ENCODE data around the gene TMEM135. TPM values are rescaled to one million over a fixed set of nuclear protein-coding genes. Genes with fewer than 3 reads are reported as not detected.
A peak's percentile ranks its signal among the peaks of the same experiment; 100 is the strongest.

Gene TMEM135
- total RNA-seq, 1 donor from 2014 or later = 33.9 TPM

DNA sequence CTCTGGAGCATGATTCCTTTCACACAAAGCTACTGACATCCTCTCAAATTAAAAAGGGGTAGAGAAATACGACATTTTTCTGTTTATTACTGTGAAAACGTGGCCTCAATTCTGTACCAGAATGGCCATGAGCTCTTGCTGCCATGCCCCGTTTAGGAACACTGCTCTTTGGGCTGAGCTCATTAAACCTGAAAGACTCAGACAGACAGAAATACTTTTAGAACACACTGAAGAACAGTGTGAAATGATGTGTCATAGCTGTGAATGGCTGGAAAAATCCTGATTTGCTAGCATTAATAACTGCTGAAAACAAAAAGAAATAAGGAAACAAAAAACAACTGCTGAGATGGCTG, 32.2 kb upstream of the TMEM135 start:
- TF ChIP-seq, protein P1, sequence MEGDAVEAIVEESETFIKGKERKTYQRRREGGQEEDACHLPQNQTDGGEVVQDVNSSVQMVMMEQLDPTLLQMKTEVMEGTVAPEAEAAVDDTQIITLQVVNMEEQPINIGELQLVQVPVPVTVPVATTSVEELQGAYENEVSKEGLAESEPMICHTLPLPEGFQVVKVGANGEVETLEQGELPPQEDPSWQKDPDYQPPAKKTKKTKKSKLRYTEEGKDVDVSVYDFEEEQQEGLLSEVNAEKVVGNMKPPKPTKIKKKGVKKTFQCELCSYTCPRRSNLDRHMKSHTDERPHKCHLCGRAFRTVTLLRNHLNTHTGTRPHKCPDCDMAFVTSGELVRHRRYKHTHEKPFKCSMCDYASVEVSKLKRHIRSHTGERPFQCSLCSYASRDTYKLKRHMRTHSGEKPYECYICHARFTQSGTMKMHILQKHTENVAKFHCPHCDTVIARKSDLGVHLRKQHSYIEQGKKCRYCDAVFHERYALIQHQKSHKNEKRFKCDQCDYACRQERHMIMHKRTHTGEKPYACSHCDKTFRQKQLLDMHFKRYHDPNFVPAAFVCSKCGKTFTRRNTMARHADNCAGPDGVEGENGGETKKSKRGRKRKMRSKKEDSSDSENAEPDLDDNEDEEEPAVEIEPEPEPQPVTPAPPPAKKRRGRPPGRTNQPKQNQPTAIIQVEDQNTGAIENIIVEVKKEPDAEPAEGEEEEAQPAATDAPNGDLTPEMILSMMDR (conservative IDR thresholded peaks at IDR 0.05) = no peak
- Mint-ChIP-seq H3K27me3 (no peaks in the 10 kb centered on the region), H3K27ac (peak overlapping the region; percentile 25), H3K36me3 (no peaks in the 10 kb centered on the region), H3K4me1 (ENCODE audit: unreplicated experiment) (no peaks in the 10 kb centered on the region), H3K4me3 (no peak overlapping the region), H3K9me3 (no peaks in the 10 kb centered on the region)
- DNase-seq (ENCODE audit: extremely low spot score, unreplicated experiment) = no peak

DNA sequence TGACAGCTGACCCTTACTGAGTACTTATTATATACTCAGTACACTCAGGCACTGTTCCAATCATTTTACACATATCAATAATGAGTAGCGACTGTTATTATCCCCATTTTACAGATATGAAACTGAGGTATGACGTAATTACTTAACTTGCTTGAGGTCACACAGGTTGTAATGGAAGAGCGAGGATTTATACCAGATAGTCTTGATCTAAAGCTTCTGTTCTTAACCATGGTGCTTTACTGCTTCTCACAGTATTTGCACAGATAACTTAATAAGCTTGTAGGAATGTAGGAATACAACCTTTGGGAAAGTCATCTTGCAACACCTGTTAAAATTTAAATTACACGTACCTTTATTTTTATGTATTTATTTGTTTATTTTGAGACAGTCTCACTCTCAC, 31.7 kb upstream of the TMEM135 start:
- DNase-seq (ENCODE audit: extremely low spot score, unreplicated experiment) = no peak
- H3K27ac Mint-ChIP-seq = no peak overlapping the region
- no peaks in the 10 kb centered on the region for H3K27me3 Mint-ChIP-seq
- H3K4me3 Mint-ChIP-seq = no peak overlapping the region
- TF ChIP-seq, protein P1 (conservative IDR thresholded peaks at IDR 0.05) = no peak
- H3K36me3 Mint-ChIP-seq = no peaks in the 10 kb centered on the region
- no peaks in the 10 kb centered on the region for H3K4me1 Mint-ChIP-seq (ENCODE audit: unreplicated experiment)
- H3K9me3 Mint-ChIP-seq = no peaks in the 10 kb centered on the region

DNA sequence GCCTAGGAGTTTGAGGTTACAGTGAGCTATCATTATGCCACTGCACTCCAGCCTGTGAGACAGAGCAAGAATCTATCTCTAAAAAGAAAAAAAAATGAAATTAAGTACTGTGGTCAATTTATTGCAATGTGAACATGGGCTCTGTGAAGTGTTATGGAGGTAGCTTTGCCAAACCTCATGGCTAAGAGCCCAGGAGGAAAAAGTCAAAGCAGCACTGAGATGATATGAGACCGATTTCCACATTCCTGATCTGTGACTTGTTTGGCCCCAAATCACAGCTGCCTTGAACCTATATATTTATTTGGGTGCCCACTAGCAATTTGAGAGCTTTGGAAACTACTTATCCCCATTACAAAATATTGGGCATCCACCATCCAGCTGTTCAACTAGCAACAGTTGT, 29.8 kb upstream of the TMEM135 start:
- no peaks in the 10 kb centered on the region for H3K9me3 Mint-ChIP-seq
- no peak for DNase-seq (ENCODE audit: extremely low spot score, unreplicated experiment)
- no peaks in the 10 kb centered on the region for H3K36me3 Mint-ChIP-seq
- no peak overlapping the region for H3K4me3 Mint-ChIP-seq
- no peaks in the 10 kb centered on the region for H3K27me3 Mint-ChIP-seq
- H3K4me1 Mint-ChIP-seq (ENCODE audit: unreplicated experiment) = no peaks in the 10 kb centered on the region
- H3K27ac Mint-ChIP-seq = no peak overlapping the region
- TF ChIP-seq, protein P1 (conservative IDR thresholded peaks at IDR 0.05) = no peak

DNA sequence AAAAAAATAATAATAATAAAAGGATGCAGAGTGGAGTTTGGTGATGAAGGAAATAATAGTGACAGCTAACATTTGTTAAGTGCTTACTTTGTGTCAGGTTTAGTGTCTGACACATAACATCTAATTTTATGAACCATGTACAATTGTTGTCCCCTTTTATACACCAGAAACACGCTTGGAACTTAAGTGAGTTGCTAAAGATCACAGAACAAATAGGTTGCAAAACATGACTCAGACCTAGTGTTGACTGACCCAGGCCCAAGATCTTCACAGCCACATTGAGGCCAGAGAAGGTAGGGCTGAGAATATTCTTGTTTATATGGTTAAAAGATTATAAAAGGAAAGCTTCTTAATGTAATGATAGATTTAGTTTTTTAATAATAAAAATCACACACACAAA, 25.6 kb upstream of the TMEM135 start:
- no peaks in the 10 kb centered on the region for H3K36me3 Mint-ChIP-seq
- no peak overlapping the region for H3K27ac Mint-ChIP-seq
- H3K4me1 Mint-ChIP-seq (ENCODE audit: unreplicated experiment) = peaks cover 4% of the 10 kb centered on the region
- TF ChIP-seq, protein P1 (conservative IDR thresholded peaks at IDR 0.05) = no peak
- H3K9me3 Mint-ChIP-seq = no peaks in the 10 kb centered on the region
- DNase-seq (ENCODE audit: extremely low spot score, unreplicated experiment) = no peak
- H3K4me3 Mint-ChIP-seq = no peak overlapping the region
- H3K27me3 Mint-ChIP-seq = no peaks in the 10 kb centered on the region

DNA sequence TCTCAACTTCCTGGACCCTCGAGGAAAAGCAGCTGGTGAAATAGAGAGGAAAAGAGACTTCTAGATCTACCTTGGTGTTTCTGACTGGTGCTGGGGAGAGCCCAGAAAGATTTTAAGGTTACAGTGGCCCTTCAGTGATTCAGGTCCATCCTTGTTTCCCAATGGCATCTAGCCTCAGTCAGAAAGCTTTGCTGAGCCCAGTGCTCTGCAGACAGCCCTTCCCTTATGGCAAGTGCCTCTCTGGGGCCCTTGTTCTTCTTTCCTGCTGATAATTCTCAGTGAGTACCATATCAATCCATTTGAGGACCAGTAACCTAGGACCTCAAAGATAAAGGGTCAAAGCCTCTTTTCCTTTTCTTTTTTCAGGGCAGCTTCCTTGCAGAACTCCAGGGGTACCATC, 25.1 kb upstream of the TMEM135 start:
- H3K4me1 Mint-ChIP-seq (ENCODE audit: unreplicated experiment) = peaks cover 5% of the 10 kb centered on the region
- TF ChIP-seq, protein P1 (conservative IDR thresholded peaks at IDR 0.05) = no peak
- H3K36me3 Mint-ChIP-seq = no peaks in the 10 kb centered on the region
- DNase-seq (ENCODE audit: extremely low spot score, unreplicated experiment) = no peak
- no peaks in the 10 kb centered on the region for H3K27me3 Mint-ChIP-seq
- H3K27ac Mint-ChIP-seq = no peak overlapping the region
- H3K4me3 Mint-ChIP-seq = no peak overlapping the region
- H3K9me3 Mint-ChIP-seq = no peaks in the 10 kb centered on the region

All from type B pancreatic cell (in vitro differentiated cells).